ENCODE results near the gene PRPF6.

The PRPF6 gene

GRCh38 chr20:64001607-64002011 is 20.7 kb downstream of the PRPF6 start:
- peaks cover 40% of the 10 kb centered on the region for H3F3A ChIP-seq (ENCODE audit: control insufficient read depth, insufficient read depth)
- H3K36me3 ChIP-seq (ENCODE audit: control insufficient read depth, low read length), result peaks cover 67% of the 10 kb centered on the region
- peak overlapping the region; percentile 98 for H3K27ac ChIP-seq (ENCODE audit: low read depth, low read length)
- H3K4me1 ChIP-seq (ENCODE audit: control insufficient read depth, low read length), result peaks cover 64% of the 10 kb centered on the region
- no peaks in the 10 kb centered on the region for H3K9me3 ChIP-seq (ENCODE audit: control insufficient read depth, insufficient read depth, low read length)
- no peaks in the 10 kb centered on the region for H4K20me1 ChIP-seq (ENCODE audit: control insufficient read depth, insufficient read depth, low read depth, low read length)
- H3K9me2 ChIP-seq (replicated peaks; ENCODE audit: control insufficient read depth, low read length), result no peaks in the 10 kb centered on the region
- no peak for TF ChIP-seq EZH2phosphoT487 (IDR thresholded peaks at IDR 0.05; ENCODE audit: borderline replicate concordance, low read length)
- TF ChIP-seq CTCF (IDR thresholded peaks at IDR 0.05; ENCODE audit: low read depth, low read length, poor library complexity, severe bottlenecking), result no peak
- peak overlapping the region; percentile 39 for H3K4me2 ChIP-seq (ENCODE audit: low read length)
- H3K27me3 ChIP-seq (ENCODE audit: control insufficient read depth, low read length), result no peaks in the 10 kb centered on the region
- peak overlapping the region; percentile 23 for H3K4me3 ChIP-seq (ENCODE audit: low read length)
- H3K79me2 ChIP-seq (ENCODE audit: control insufficient read depth, low read length), result peaks cover 25% of the 10 kb centered on the region

- Histone ChIP-seq H3K27ac (ENCODE audit: low read depth, low read length) (peak overlapping the region; percentile 98), H3K4me2 (ENCODE audit: low read length) (peak overlapping the region; percentile 68), H3F3A (ENCODE audit: control insufficient read depth, insufficient read depth) (peaks cover 40% of the 10 kb centered on the region), H4K20me1 (ENCODE audit: control insufficient read depth, insufficient read depth, low read depth, low read length) (no peaks in the 10 kb centered on the region), H3K79me2 (ENCODE audit: control insufficient read depth, low read length) (peaks cover 44% of the 10 kb centered on the region), H3K9me3 (ENCODE audit: control insufficient read depth, insufficient read depth, low read length) (peaks cover 8% of the 10 kb centered on the region), H3K27me3 (ENCODE audit: control insufficient read depth, low read length) (no peaks in the 10 kb centered on the region), H3K4me3 (ENCODE audit: low read length) (peak overlapping the region; percentile 47), H3K4me1 (ENCODE audit: control insufficient read depth, low read length) (peaks cover 84% of the 10 kb centered on the region), H3K36me3 (ENCODE audit: control insufficient read depth, low read length) (peaks cover 75% of the 10 kb centered on the region), H3K9me2 (replicated peaks; ENCODE audit: control insufficient read depth, low read length) (no peaks in the 10 kb centered on the region)
- TF ChIP-seq EZH2phosphoT487 (IDR thresholded peaks at IDR 0.05; ENCODE audit: borderline replicate concordance, low read length) (no peak), CTCF (IDR thresholded peaks at IDR 0.05; ENCODE audit: low read depth, low read length, poor library complexity, severe bottlenecking) (no peak)
Observed at GRCh38 chr20:64003960-64004725, 23.2 kb downstream of the PRPF6 start.

GRCh38 chr20:64005394-64005793 is 24.5 kb downstream of the PRPF6 start:
- no peaks in the 10 kb centered on the region for H3K9me2 ChIP-seq (replicated peaks; ENCODE audit: control insufficient read depth, low read length)

More at GRCh38 chr20:64005394-64005793, 24.5 kb downstream of the PRPF6 start:
- Histone ChIP-seq H3K27me3 (ENCODE audit: control insufficient read depth, low read length) (no peaks in the 10 kb centered on the region), H3K4me1 (ENCODE audit: control insufficient read depth, low read length) (peaks cover 80% of the 10 kb centered on the region), H3K4me2 (ENCODE audit: low read length) (peak overlapping the region; percentile 68), H3F3A (ENCODE audit: control insufficient read depth, insufficient read depth) (peaks cover 45% of the 10 kb centered on the region), H3K27ac (ENCODE audit: low read depth, low read length) (peak overlapping the region; percentile 98), H3K79me2 (ENCODE audit: control insufficient read depth, low read length) (peaks cover 55% of the 10 kb centered on the region), H3K9me3 (ENCODE audit: control insufficient read depth, insufficient read depth, low read length) (peaks cover 8% of the 10 kb centered on the region), H3K36me3 (ENCODE audit: control insufficient read depth, low read length) (peaks cover 74% of the 10 kb centered on the region), H3K4me3 (ENCODE audit: low read length) (peak overlapping the region; percentile 47; the same call in 1 of the 2 replicates), H4K20me1 (ENCODE audit: control insufficient read depth, insufficient read depth, low read depth, low read length) (no peaks in the 10 kb centered on the region)
- TF ChIP-seq EZH2phosphoT487 (IDR thresholded peaks at IDR 0.05; ENCODE audit: borderline replicate concordance, low read length) (no peak), CTCF (IDR thresholded peaks at IDR 0.05; ENCODE audit: low read depth, low read length, poor library complexity, severe bottlenecking) (no peak)
